GM23338 (cell line): ENCODE measurements around the gene FPGS. TPM values are rescaled to one million over a fixed set of nuclear protein-coding genes. Genes with fewer than 3 reads are reported as not detected.

Source experiments
- ATAC-seq: fragments of 200-7000 bp; cut with Tn5 transposase; 3 replicates; pipeline ENCODE4 v1.9.1; 2020
- DNase-seq: peaks from one replicate; pipeline ENCODE4 v3.0.0-alpha.2; 2015; ENCODE audit warnings: low spot score
- H2AFZ ChIP-seq: fragments of 200-600 bp; sonication (generic); 2 replicates; pipeline ENCODE4 v1.8.0; 2016; ENCODE audit warnings: antibody characterized with exemption, mild to moderate bottlenecking, moderate library complexity
- H3F3A ChIP-seq: fragments of 200-600 bp; sonication (generic); replicated peaks from 2 replicates; pipeline ENCODE4 v1.8.0; 2017; ENCODE audit warnings: antibody characterized with exemption, mixed run types, low read depth
- H3K27ac ChIP-seq: fragments of 200-600 bp; sonication (generic); 2 replicates; pipeline ENCODE4 v1.6.1; 2016; ENCODE audit warnings: low read depth
- H3K27me3 ChIP-seq: fragments of 200-600 bp; sonication (generic); 2 replicates; pipeline ENCODE4 v1.8.0; 2016; ENCODE audit warnings: mild to moderate bottlenecking, mixed run types, moderate library complexity; ENCODE audit not compliant: insufficient read depth
- H3K36me3 ChIP-seq: fragments of 200-600 bp; sonication (generic); 2 replicates; pipeline ENCODE4 v1.8.0; 2016; ENCODE audit warnings: mild to moderate bottlenecking; ENCODE audit not compliant: insufficient read depth
- H3K4me1 ChIP-seq: fragments of 200-600 bp; sonication (generic); 2 replicates; pipeline ENCODE4 v1.8.0; 2016; ENCODE audit warnings: mild to moderate bottlenecking, moderate library complexity; ENCODE audit not compliant: insufficient read depth
- H3K4me2 ChIP-seq: fragments of 200-600 bp; sonication (generic); 2 replicates; pipeline ENCODE4 v1.7.1; 2017; ENCODE audit warnings: mixed run types
- H3K4me3 ChIP-seq: fragments of 200-600 bp; sonication (generic); 2 replicates; pipeline ENCODE4 v1.6.1; 2016; ENCODE audit warnings: mixed run types
- H3K79me2 ChIP-seq: fragments of 200-600 bp; sonication (generic); replicated peaks from 2 replicates; pipeline ENCODE4 v1.8.0; 2017; ENCODE audit warnings: mild to moderate bottlenecking; ENCODE audit not compliant: insufficient read depth
- H3K9me2 ChIP-seq: fragments of 200-600 bp; sonication (generic); 2 replicates; pipeline ENCODE4 v1.8.0; 2017; ENCODE audit not compliant: insufficient read depth
- H4K20me1 ChIP-seq: fragments of 200-600 bp; sonication (generic); replicated peaks from 2 replicates; pipeline ENCODE4 v1.8.0; 2017; ENCODE audit warnings: mild to moderate bottlenecking; ENCODE audit not compliant: insufficient read depth
- H3K27ac Mint-ChIP-seq: 2 replicates; pipeline ENCODE4 v1.8.0; 2020; ENCODE audit warnings: inconsistent platforms, mild to moderate bottlenecking, moderate library complexity, mixed read lengths
- H3K27me3 Mint-ChIP-seq: 3 replicates; pipeline ENCODE4 v1.8.0; 2022; ENCODE audit warnings: low read depth, mild to moderate bottlenecking, moderate library complexity, mixed read lengths, inconsistent platforms; ENCODE audit not compliant: insufficient read depth, poor library complexity
- H3K36me3 Mint-ChIP-seq: 3 replicates; pipeline ENCODE4 v1.8.0; 2021; ENCODE audit warnings: low read depth, mild to moderate bottlenecking, inconsistent platforms, moderate library complexity, mixed read lengths
- H3K4me1 Mint-ChIP-seq: 3 replicates; pipeline ENCODE4 v1.8.0; 2020; ENCODE audit warnings: mild to moderate bottlenecking, inconsistent platforms, mixed read lengths
- H3K4me3 Mint-ChIP-seq: 3 replicates; pipeline ENCODE4 v1.8.0; 2021; ENCODE audit warnings: moderate library complexity, mild to moderate bottlenecking, inconsistent platforms, mixed read lengths
- H3K9me3 Mint-ChIP-seq: 3 replicates; pipeline ENCODE4 v1.8.0; 2020; ENCODE audit warnings: moderate library complexity, mild to moderate bottlenecking, inconsistent platforms, mixed read lengths
- CTCF ChIP-seq, 2 experiments: fragments of 200-600 bp in 1 of 2; sonication (generic) in 1 of 2; conservative IDR thresholded peaks; 2 replicates each; pipeline versions ENCODE4 v1.5.1 to v1.6.1; 2016 to 2017; ENCODE audit warnings: antibody characterized with exemption in 2 of 2, low read depth in 2 of 2, mild to moderate bottlenecking in 2 of 2, moderate library complexity in 1 of 2
- ETS1 ChIP-seq: IDR thresholded peaks from 2 replicates; pipeline ENCODE4 v1.6.1; 2016; ENCODE audit warnings: antibody characterized with exemption
- JUNB ChIP-seq: IDR thresholded peaks from one replicate; pipeline ENCODE4 v1.6.1; 2016; ENCODE audit warnings: antibody characterized with exemption; ENCODE audit not compliant: unreplicated experiment
- POLR2AphosphoS5 ChIP-seq: IDR thresholded peaks from 2 replicates; pipeline ENCODE4 v1.6.1; 2016; ENCODE audit warnings: antibody characterized with exemption, low read depth
- ZNF462 ChIP-seq: fragments of 250-450 bp; sonication (Bioruptor Pico); IDR thresholded peaks from 2 replicates; pipeline ENCODE4 v1.5.0; 2020; ENCODE audit warnings: mild to moderate bottlenecking, moderate library complexity
- polyA plus RNA-seq: library from polyadenylated mRNA; unstranded; fragments of >200 nt; fragmentation: Nextera tagmentation; extraction: Ambion mirVana; gene quantifications from 2 replicates; pipeline ENCODE4 v1.2.1, GENCODE V29; 2016
- total RNA-seq: library from RNA; depleted of rRNA; stranded (reverse); fragments of >200 nt; shearing (Covaris generic); gene quantifications from 2 replicates; pipeline ENCODE4 v1.2.3, GENCODE V29; 2014

Gene FPGS
- total and polyA plus RNA-seq, 2 experiments from 2014 or later: 40.7 to 87.2 TPM

GRCh38 chr9:127762111-127762676 lies 40.5 kb upstream of the FPGS start:
- H3K4me1 Mint-ChIP-seq: peaks cover 36% of the 10 kb centered on the region
- no peaks in the 10 kb centered on the region; the same call in 2 of the 3 replicates for H3K36me3 Mint-ChIP-seq
- peaks cover 10% of the 10 kb centered on the region; the same call in 1 of the 2 replicates for H3F3A ChIP-seq
- no peaks in the 10 kb centered on the region for H3K9me3 Mint-ChIP-seq
- no peak overlapping the region for H3K27ac ChIP-seq
- TF ChIP-seq POLR2AphosphoS5 (no peak), CTCF (conservative IDR thresholded peaks at IDR 0.05; ENCODE audit: low read depth in 2 of 2) (no peak), ETS1 (no peak), JUNB (no peak)
- H3K9me2 ChIP-seq: no peaks in the 10 kb centered on the region
- H3K27me3 Mint-ChIP-seq: peaks cover 22% of the 10 kb centered on the region
- peaks cover 19% of the 10 kb centered on the region for H3K4me1 ChIP-seq
- ATAC-seq (peak; percentile 11), DNase-seq (no peak)
- H3K4me3 ChIP-seq: no peak overlapping the region
- H3K4me3 Mint-ChIP-seq: peak overlapping the region; percentile 3; the same call in 1 of the 3 replicates
- no peaks in the 10 kb centered on the region for H3K79me2 ChIP-seq
- no peaks in the 10 kb centered on the region for H3K36me3 ChIP-seq
- peak overlapping the region; percentile 43; the same call in 1 of the 2 replicates for H3K4me2 ChIP-seq
- H3K27ac Mint-ChIP-seq: peak overlapping the region; percentile 41; the same call in 1 of the 2 replicates
- H2AFZ ChIP-seq: peak overlapping the region; percentile 56; the same call in 1 of the 2 replicates
- no peaks in the 10 kb centered on the region for H3K27me3 ChIP-seq
- H4K20me1 ChIP-seq: no peaks in the 10 kb centered on the region

- peak overlapping the region; percentile 80; the same call in 1 of the 2 replicates for H3K27ac Mint-ChIP-seq
- H3K4me3 Mint-ChIP-seq: no peak overlapping the region
- H3K4me3 ChIP-seq: no peak overlapping the region
These were observed 38.7 kb upstream of the FPGS start for GRCh38 chr9:127763918-127764384.

More at GRCh38 chr9:127763918-127764384, 38.7 kb upstream of the FPGS start:
- DNase-seq (peak; percentile 83), ATAC-seq (peak; percentile 86)
- H4K20me1 ChIP-seq: no peaks in the 10 kb centered on the region
- Mint-ChIP-seq H3K36me3 (no peaks in the 10 kb centered on the region; the same call in 2 of the 3 replicates), H3K9me3 (no peaks in the 10 kb centered on the region), H3K27me3 (peaks cover 23% of the 10 kb centered on the region), H3K4me1 (peaks cover 45% of the 10 kb centered on the region)
- H3K27ac ChIP-seq: no peak overlapping the region
- peak overlapping the region; percentile 69; the same call in 1 of the 2 replicates for H2AFZ ChIP-seq
- H3K4me2 ChIP-seq: peak overlapping the region; percentile 55; the same call in 1 of the 2 replicates
- no peaks in the 10 kb centered on the region for H3K36me3 ChIP-seq
- peaks cover 19% of the 10 kb centered on the region for H3K4me1 ChIP-seq
- H3K79me2 ChIP-seq: no peaks in the 10 kb centered on the region
- H3F3A ChIP-seq: peaks cover 10% of the 10 kb centered on the region; the same call in 1 of the 2 replicates
- TF ChIP-seq CTCF (conservative IDR thresholded peaks at IDR 0.05; ENCODE audit: low read depth in 2 of 2): peak; percentile 66 to 97
- no peak for TF ChIP-seq ZNF462 (CRISPR knock-in tag)
- no peaks in the 10 kb centered on the region for H3K27me3 ChIP-seq
- no peaks in the 10 kb centered on the region for H3K9me2 ChIP-seq
